ENCODE data around the gene CPLANE1. TPM values are rescaled to one million over a fixed set of nuclear protein-coding genes. Genes with fewer than 3 reads are reported as not detected.
"Not testable (repeated sequence)": the region's sequence is repeated elsewhere in the genome, so short reads cannot be mapped to it uniquely, and the experiment has no call there.

CPLANE1 gene
- polyA plus RNA-seq, 1 donor from 2014 or later = 2.5 TPM

- Mint-ChIP-seq H3K4me3 (no peak overlapping the region), H3K36me3 (peaks cover 9% of the 10 kb centered on the region), H3K9me3 (no peaks in the 10 kb centered on the region), H3K4me1 (no peaks in the 10 kb centered on the region), H3K27ac (no peak overlapping the region), H3K27me3 (no peaks in the 10 kb centered on the region)
Observed at GRCh38 chr5:37222181-37222580, 27.0 kb downstream of the CPLANE1 start.

GRCh38 chr5:37220426-37220825, 28.8 kb downstream of the CPLANE1 start:
- H3K4me1 Mint-ChIP-seq, H3K36me3 Mint-ChIP-seq, H3K27ac Mint-ChIP-seq, H3K4me3 Mint-ChIP-seq, H3K27me3 Mint-ChIP-seq, H3K9me3 Mint-ChIP-seq: not testable (repeated sequence)

- not testable (repeated sequence) for H3K27ac Mint-ChIP-seq, H3K27me3 Mint-ChIP-seq, H3K36me3 Mint-ChIP-seq, H3K4me3 Mint-ChIP-seq, H3K9me3 Mint-ChIP-seq, H3K4me1 Mint-ChIP-seq
Observed at GRCh38 chr5:37219384-37219783, 29.8 kb downstream of the CPLANE1 start.

GRCh38 chr5:37217976-37218375, 31.2 kb downstream of the CPLANE1 start:
- Mint-ChIP-seq H3K36me3 (peaks cover 4% of the 10 kb centered on the region), H3K4me3 (no peak overlapping the region), H3K4me1 (peaks cover 0 to 6% (median 6%) of the 10 kb centered on the region in 3 donors), H3K9me3 (no peaks in the 10 kb centered on the region), H3K27ac (no peak overlapping the region), H3K27me3 (no peaks in the 10 kb centered on the region)

GRCh38 chr5:37214550-37214949, 34.6 kb downstream of the CPLANE1 start:
- Mint-ChIP-seq H3K4me1 (peaks cover 6 to 9% (median 6%) of the 10 kb centered on the region in 3 donors), H3K9me3 (no peaks in the 10 kb centered on the region), H3K36me3 (peaks cover 7% of the 10 kb centered on the region), H3K27me3 (no peaks in the 10 kb centered on the region), H3K4me3 (peak overlapping the region in 2 of 4 donors; percentile 38 to 63), H3K27ac (no peak overlapping the region)

- H3K9me3 Mint-ChIP-seq = no peaks in the 10 kb centered on the region
- no peak overlapping the region for H3K27ac Mint-ChIP-seq
- H3K4me3 Mint-ChIP-seq = no peak overlapping the region
- H3K36me3 Mint-ChIP-seq = peaks cover 7% of the 10 kb centered on the region
- no peaks in the 10 kb centered on the region for H3K27me3 Mint-ChIP-seq
- H3K4me1 Mint-ChIP-seq = peaks cover 6 to 9% (median 6%) of the 10 kb centered on the region in 3 donors
Observed at GRCh38 chr5:37212096-37212495, 37.1 kb downstream of the CPLANE1 start.

GRCh38 chr5:37211661-37212060, 37.5 kb downstream of the CPLANE1 start:
- Mint-ChIP-seq H3K36me3 (peaks cover 7% of the 10 kb centered on the region), H3K4me3 (no peak overlapping the region), H3K4me1 (peaks cover 6 to 9% (median 6%) of the 10 kb centered on the region in 3 donors), H3K27ac (no peak overlapping the region), H3K9me3 (no peaks in the 10 kb centered on the region), H3K27me3 (no peaks in the 10 kb centered on the region)

- Mint-ChIP-seq H3K4me3 (peak overlapping the region; percentile 82 to 94 (median 85)), H3K36me3 (peaks cover 14% of the 10 kb centered on the region), H3K27me3 (no peaks in the 10 kb centered on the region), H3K4me1 (peaks cover 0 to 9% (median under 1%) of the 10 kb centered on the region in 3 donors), H3K9me3 (no peaks in the 10 kb centered on the region), H3K27ac (peak overlapping the region in 1 of 3 donors; percentile 83)
Observed at GRCh38 chr5:37208883-37209797, 40.0 kb downstream of the CPLANE1 start.

GRCh38 chr5:37207802-37208201, 41.4 kb downstream of the CPLANE1 start:
- Mint-ChIP-seq H3K27me3 (no peaks in the 10 kb centered on the region), H3K27ac (no peak overlapping the region), H3K9me3 (no peaks in the 10 kb centered on the region), H3K4me1 (peaks cover 0 to 9% (median 0%) of the 10 kb centered on the region in 3 donors), H3K4me3 (peak overlapping the region in 1 of 4 donors; percentile 38), H3K36me3 (peaks cover 14% of the 10 kb centered on the region)

- H3K27ac Mint-ChIP-seq = no peak overlapping the region
- H3K4me3 Mint-ChIP-seq = no peak overlapping the region
- H3K36me3 Mint-ChIP-seq = peaks cover 11% of the 10 kb centered on the region
- H3K27me3 Mint-ChIP-seq = no peaks in the 10 kb centered on the region
- H3K4me1 Mint-ChIP-seq = peaks cover 0 to 9% (median 0%) of the 10 kb centered on the region in 3 donors
- no peaks in the 10 kb centered on the region for H3K9me3 Mint-ChIP-seq
Observed at GRCh38 chr5:37206736-37207135, 42.4 kb downstream of the CPLANE1 start.

- no peaks in the 10 kb centered on the region for H3K27me3 Mint-ChIP-seq
- H3K27ac Mint-ChIP-seq = no peak overlapping the region
Observed at GRCh38 chr5:37198842-37199241, 50.3 kb downstream of the CPLANE1 start.

GRCh38 chr5:37198061-37198460, 51.1 kb downstream of the CPLANE1 start:
- Mint-ChIP-seq H3K27ac (peak overlapping the region in 2 of 3 donors; percentile 86 to 88), H3K4me3 (peak overlapping the region; percentile 7 to 88 (median 74)), H3K9me3 (no peaks in the 10 kb centered on the region), H3K27me3 (no peaks in the 10 kb centered on the region), H3K4me1 (peaks cover 12 to 13% (median 13%) of the 10 kb centered on the region in 3 donors), H3K36me3 (peaks cover 5% of the 10 kb centered on the region)

More at GRCh38 chr5:37198842-37199241, 50.3 kb downstream of the CPLANE1 start:
- H3K36me3 Mint-ChIP-seq = peaks cover 3% of the 10 kb centered on the region
- peaks cover 12 to 13% (median 13%) of the 10 kb centered on the region in 3 donors for H3K4me1 Mint-ChIP-seq
- no peaks in the 10 kb centered on the region for H3K9me3 Mint-ChIP-seq
- H3K4me3 Mint-ChIP-seq = no peak overlapping the region

- H3K36me3 Mint-ChIP-seq = peaks cover 6% of the 10 kb centered on the region
- no peaks in the 10 kb centered on the region for H3K27me3 Mint-ChIP-seq
Observed at GRCh38 chr5:37197340-37198050, 51.7 kb downstream of the CPLANE1 start.

GRCh38 chr5:37190592-37190991, 58.6 kb downstream of the CPLANE1 start:
- no peaks in the 10 kb centered on the region for H3K4me1 Mint-ChIP-seq
- H3K36me3 Mint-ChIP-seq = peaks cover 11% of the 10 kb centered on the region
- no peak overlapping the region for H3K27ac Mint-ChIP-seq
- no peak overlapping the region for H3K4me3 Mint-ChIP-seq
- H3K9me3 Mint-ChIP-seq = no peaks in the 10 kb centered on the region
- no peaks in the 10 kb centered on the region for H3K27me3 Mint-ChIP-seq

More at GRCh38 chr5:37197340-37198050, 51.7 kb downstream of the CPLANE1 start:
- Mint-ChIP-seq H3K4me3 (peak overlapping the region; percentile 7 to 88 (median 75)), H3K4me1 (peaks cover 12 to 13% (median 13%) of the 10 kb centered on the region in 3 donors), H3K27ac (peak overlapping the region in 2 of 3 donors; percentile 76 to 86), H3K9me3 (no peaks in the 10 kb centered on the region)

- Mint-ChIP-seq H3K27ac (no peak overlapping the region), H3K9me3 (no peaks in the 10 kb centered on the region), H3K36me3 (peaks cover 11% of the 10 kb centered on the region), H3K4me3 (no peak overlapping the region), H3K4me1 (peaks cover 6 to 7% (median 7%) of the 10 kb centered on the region in 3 donors), H3K27me3 (no peaks in the 10 kb centered on the region)
Observed at GRCh38 chr5:37189355-37189754, 59.8 kb downstream of the CPLANE1 start.
